Breast epithelium (tissue), 3 donors: ENCODE measurements around the gene TMA16.

ENCODE experiments used
- POLR2A ChIP-seq: fragments of 450-650 bp; IDR thresholded peaks from one replicate; pipeline ENCODE4 v1.6.1; 2016; ENCODE audit warnings: antibody characterized with exemption, mild to moderate bottlenecking, moderate library complexity
- POLR2AphosphoS5 ChIP-seq, 3 donors: sonication (generic); formaldehyde crosslinking; IDR thresholded peaks; one replicate each; pipeline ENCODE4 v1.6.1; 2017; ENCODE audit warnings: antibody characterized with exemption in 3 of 3
- TF ChIP-seq, protein P1 (sequence below), 3 donors: fragments of 450-650 bp; IDR thresholded peaks; one replicate each; pipeline ENCODE4 v1.5.1; 2016 to 2017; ENCODE audit warnings: antibody characterized with exemption in 3 of 3, mild to moderate bottlenecking in 3 of 3, moderate library complexity in 3 of 3

GRCh38 chr4:163556650-163557391, 62.3 kb downstream of the TMA16 start:
- TF ChIP-seq, protein P1, sequence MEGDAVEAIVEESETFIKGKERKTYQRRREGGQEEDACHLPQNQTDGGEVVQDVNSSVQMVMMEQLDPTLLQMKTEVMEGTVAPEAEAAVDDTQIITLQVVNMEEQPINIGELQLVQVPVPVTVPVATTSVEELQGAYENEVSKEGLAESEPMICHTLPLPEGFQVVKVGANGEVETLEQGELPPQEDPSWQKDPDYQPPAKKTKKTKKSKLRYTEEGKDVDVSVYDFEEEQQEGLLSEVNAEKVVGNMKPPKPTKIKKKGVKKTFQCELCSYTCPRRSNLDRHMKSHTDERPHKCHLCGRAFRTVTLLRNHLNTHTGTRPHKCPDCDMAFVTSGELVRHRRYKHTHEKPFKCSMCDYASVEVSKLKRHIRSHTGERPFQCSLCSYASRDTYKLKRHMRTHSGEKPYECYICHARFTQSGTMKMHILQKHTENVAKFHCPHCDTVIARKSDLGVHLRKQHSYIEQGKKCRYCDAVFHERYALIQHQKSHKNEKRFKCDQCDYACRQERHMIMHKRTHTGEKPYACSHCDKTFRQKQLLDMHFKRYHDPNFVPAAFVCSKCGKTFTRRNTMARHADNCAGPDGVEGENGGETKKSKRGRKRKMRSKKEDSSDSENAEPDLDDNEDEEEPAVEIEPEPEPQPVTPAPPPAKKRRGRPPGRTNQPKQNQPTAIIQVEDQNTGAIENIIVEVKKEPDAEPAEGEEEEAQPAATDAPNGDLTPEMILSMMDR (IDR thresholded peaks at IDR 0.05), result no peak
- TF ChIP-seq POLR2A (no peak), POLR2AphosphoS5 (IDR thresholded peaks at IDR 0.05) (no peak)
